ENCODE results near the gene CDX1.

Gene CDX1

GRCh38 chr5:150166650-150167511, at the start of gene CDX1:
Gene CDX1, plus strand, starts transcription at chr5:150166778. Its CDS starts 99 bp downstream, at chr5:150166877.
- DNase-seq = no peak

GRCh38 chr5:150117945-150118560, 48.5 kb upstream of the CDX1 start:
- no peak for DNase-seq

- no peak for DNase-seq
Observed at GRCh38 chr5:150118561-150119229, 47.9 kb upstream of the CDX1 start.

GRCh38 chr5:150119421-150120061, 47.0 kb upstream of the CDX1 start:
- DNase-seq = no peak

GRCh38 chr5:150120062-150120441, 46.5 kb upstream of the CDX1 start:
- no peak for DNase-seq

GRCh38 chr5:150120617-150121447, 45.7 kb upstream of the CDX1 start:
- DNase-seq = no peak

- no peak for DNase-seq
Observed at GRCh38 chr5:150121448-150122157, 45.0 kb upstream of the CDX1 start.

GRCh38 chr5:150122158-150122510, 44.4 kb upstream of the CDX1 start:
- no peak for DNase-seq

GRCh38 chr5:150122536-150123481, 43.8 kb upstream of the CDX1 start:
- DNase-seq = no peak

- no peak for DNase-seq
Observed at GRCh38 chr5:150123542-150123941, 43.0 kb upstream of the CDX1 start.

- DNase-seq = no peak
Observed at GRCh38 chr5:150124111-150124557, 42.4 kb upstream of the CDX1 start.

GRCh38 chr5:150124596-150124995, 42.0 kb upstream of the CDX1 start:
- no peak for DNase-seq

GRCh38 chr5:150125334-150125733, 41.2 kb upstream of the CDX1 start:
- no peak for DNase-seq

GRCh38 chr5:150126199-150126920, 40.2 kb upstream of the CDX1 start:
- no peak for DNase-seq

- no peak for DNase-seq
Observed at GRCh38 chr5:150126921-150127265, 39.7 kb upstream of the CDX1 start.

GRCh38 chr5:150129454-150129812, 37.1 kb upstream of the CDX1 start:
- DNase-seq = no peak

- DNase-seq = peak in 1 of 2 experiments; percentile 28
Observed at GRCh38 chr5:150129813-150130492, 36.6 kb upstream of the CDX1 start.

GRCh38 chr5:150130493-150130922, 36.1 kb upstream of the CDX1 start:
- no peak for DNase-seq

- no peak for DNase-seq
Observed at GRCh38 chr5:150131461-150131860, 35.1 kb upstream of the CDX1 start.
